HepG2 (cell line): ENCODE measurements around the gene PNKD. TPM values are rescaled to one million over a fixed set of nuclear protein-coding genes. Genes with fewer than 3 reads are reported as not detected.

Source experiments
- ATF6 ChIP-seq: sonication (generic); formaldehyde crosslinking; conservative IDR thresholded peaks from 2 replicates; pipeline ENCODE4 v1.4.0; 2020; ENCODE audit warnings: missing genetic modification reagents
- FOXP4 ChIP-seq: sonication (generic); formaldehyde crosslinking; IDR thresholded peaks from 2 replicates; pipeline ENCODE4 v1.4.0; 2020; ENCODE audit warnings: missing genetic modification reagents
- KIAA2018 ChIP-seq: sonication (generic); formaldehyde crosslinking; IDR thresholded peaks from 2 replicates; pipeline ENCODE4 v1.5.0; 2020; ENCODE audit warnings: mild to moderate bottlenecking, missing genetic modification reagents, borderline replicate concordance
- MBNL3 ChIP-seq: fragments of 250-450 bp; sonication (Bioruptor Pico); conservative IDR thresholded peaks from 2 replicates; pipeline ENCODE4 v1.8.0; 2022; ENCODE audit warnings: mild to moderate bottlenecking, inconsistent platforms
- MEF2D ChIP-seq: sonication (generic); formaldehyde crosslinking; IDR thresholded peaks from 2 replicates; pipeline ENCODE4 v1.5.1; 2020; ENCODE audit warnings: mild to moderate bottlenecking, missing genetic modification reagents
- PLSCR1 ChIP-seq: sonication (generic); formaldehyde crosslinking; IDR thresholded peaks from 2 replicates; pipeline ENCODE4 v1.5.0; 2020; ENCODE audit warnings: missing genetic modification reagents, mild to moderate bottlenecking, borderline replicate concordance
- PRDM10 ChIP-seq: sonication (generic); formaldehyde crosslinking; IDR thresholded peaks from 2 replicates; pipeline ENCODE4 v1.4.0; 2020; ENCODE audit warnings: low read depth, missing genetic modification reagents
- ZNF670 ChIP-seq: sonication (generic); formaldehyde crosslinking; IDR thresholded peaks from 2 replicates; pipeline ENCODE4 v1.8.0; 2022; ENCODE audit warnings: mild to moderate bottlenecking, missing genetic modification reagents, borderline replicate concordance
- ZNF792 ChIP-seq: IDR thresholded peaks from 2 replicates; pipeline ENCODE4 v1.6.1; 2016
- polyA plus RNA-seq, 8 experiments: library from polyadenylated mRNA; depleted of rRNA in 3 of 8; stranded (reverse) in 7 of 8; unstranded in 1 of 8; fragments of >200 nt; fragmentation: Illumina TruSeq in 4 of 8; extraction: Trizol in 4 of 8; gene quantifications; 2 replicates each; pipeline versions ENCODE4 v1.2.1 to v1.2.3, GENCODE V29; 2011 to 2016; ENCODE audit warnings: low read depth in 4 of 8, missing spikeins in 1 of 8, mixed read lengths in 1 of 8; ENCODE audit not compliant: insufficient read depth in 1 of 8
- total RNA-seq, 5 experiments: library from RNA; depleted of rRNA; stranded (reverse); fragments of >200 nt; fragmentation: Illumina TruSeq; extraction: Trizol; gene quantifications; 2 replicates each; pipeline ENCODE4 v1.2.3, GENCODE V29; 2016; ENCODE audit warnings: low read depth in 1 of 5

PNKD gene
- total and polyA plus RNA-seq, 2 of the 13 experiments (the other 11 are each of a cell fraction or from before 2014, with no cell fraction given) = 55.9 to 80.4 TPM

GRCh38 chr2:218389333-218390150 is 119.2 kb downstream of the PNKD start (continued):
- TF ChIP-seq ZNF670 (CRISPR knock-in tag) = peak; percentile 84; the same call in 1 of the 2 replicates
- 0 out of 2 replicates have a peak, but pooled peaks have one; percentile 13 for TF ChIP-seq FOXP4 (CRISPR knock-in tag)
- TF ChIP-seq PRDM10 = peak; percentile 52; the same call in 1 of the 2 replicates
- TF ChIP-seq ATF6 = no peak
- TF ChIP-seq ZNF792 (CRISPR knock-in tag) = 0 out of 2 replicates have a peak, but pooled peaks have one; percentile 44
- TF ChIP-seq PLSCR1 = no peak
- peak; percentile 68; the same call in 1 of the 2 replicates for TF ChIP-seq MEF2D
- no peak for TF ChIP-seq MBNL3 (CRISPR knock-in tag)
- no peak for TF ChIP-seq KIAA2018 (CRISPR knock-in tag)
